ENCODE measurements around the gene CA12. TPM values are rescaled to one million over a fixed set of nuclear protein-coding genes. Genes with fewer than 3 reads are reported as not detected.

Gene CA12
- total and polyA plus RNA-seq, 9 of the 15 experiments (the other 6 are each of a cell fraction or from before 2014, with no cell fraction given), result 0.01 to 0.78 (median 0.15) TPM; not detected in 1

DNA sequence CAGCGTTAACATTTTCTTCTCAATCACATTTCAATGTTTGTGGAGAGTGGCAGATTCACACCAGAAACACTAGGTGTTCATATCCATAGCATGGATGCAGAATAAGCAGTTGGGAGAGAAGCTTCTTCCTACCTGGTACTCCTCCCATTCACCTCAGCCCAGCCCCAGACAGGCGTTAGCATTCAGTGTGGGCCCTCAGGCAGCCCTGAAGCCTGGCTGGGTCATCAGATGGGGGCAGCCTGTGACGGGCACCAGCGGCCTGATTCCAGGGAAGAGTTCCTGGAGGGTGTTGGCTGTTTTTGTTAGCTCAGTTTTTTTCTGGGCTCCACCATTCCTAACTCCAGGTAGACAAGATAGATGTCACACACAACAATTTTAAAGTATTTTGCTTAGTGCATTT is 73.2 kb downstream of the CA12 start:
- Histone ChIP-seq H3K27me3 (ENCODE audit: control insufficient read depth in 2 of 2, insufficient read depth in 2 of 2, low read length in 2 of 2) (no peaks in the 10 kb centered on the region), H3K9me3 (replicated peaks; ENCODE audit: control insufficient read depth, insufficient read depth, low read depth, low read length) (no peaks in the 10 kb centered on the region), H3K4me3 (no peak overlapping the region), H3K4me2 (ENCODE audit: insufficient read depth, low read length) (no peak overlapping the region), H3K4me1 (replicated peaks in 1 of 2; ENCODE audit: control insufficient read depth in 2 of 2, insufficient read depth in 2 of 2, low read length in 2 of 2) (no peaks in the 10 kb centered on the region; a peak in 1 of 5 replicates), H3K27ac (ENCODE audit: extremely low read depth, low read depth, low read length) (no peak overlapping the region), H3K79me2 (ENCODE audit: control insufficient read depth, insufficient read depth, low read length) (no peaks in the 10 kb centered on the region), H4K20me1 (replicated peaks; ENCODE audit: control insufficient read depth, insufficient read depth, low read length) (no peaks in the 10 kb centered on the region), H2AFZ (ENCODE audit: low read depth, low read length) (no peak overlapping the region), H3K9ac (ENCODE audit: insufficient read depth in 1 of 2, low read depth in 2 of 2, low read length in 2 of 2) (no peak overlapping the region), H3K36me3 (ENCODE audit: control insufficient read depth, insufficient read depth, low read length) (no peaks in the 10 kb centered on the region), H3K9me1 (ENCODE audit: control insufficient read depth, insufficient read depth, low read length) (no peaks in the 10 kb centered on the region)
- DNase-seq (ENCODE audit: extremely low read depth in 1 of 4, low spot score in 3 of 4) (no peak), ATAC-seq (no peak), FAIRE-seq (no peak)
- intact Hi-C loops (cut with micrococcal nuclease), result no loop called here
- CTCF ChIA-PET (ENCODE audit: low intra/inter-chr PET ratio), result no interaction called here
- TF ChIP-seq SUPT5H (IDR thresholded peaks at IDR 0.05), result no peak
- no TSS peak for BruUV-seq (replicated peaks)
- 37% methylated on average over 4 of the region's 4 CpGs for WGBS (ENCODE audit: insufficient coverage, low coverage, missing lambda C conversion rate)
- in situ Hi-C loops (cut with MboI), result no loop called here
- POLR2A ChIA-PET, result interaction anchor here (0.7 to 0.9 kb wide), 3 partner anchors 16 to 99 kb away, joined by 3 read pairs; no protein-coding TSS in a partner anchor

DNA sequence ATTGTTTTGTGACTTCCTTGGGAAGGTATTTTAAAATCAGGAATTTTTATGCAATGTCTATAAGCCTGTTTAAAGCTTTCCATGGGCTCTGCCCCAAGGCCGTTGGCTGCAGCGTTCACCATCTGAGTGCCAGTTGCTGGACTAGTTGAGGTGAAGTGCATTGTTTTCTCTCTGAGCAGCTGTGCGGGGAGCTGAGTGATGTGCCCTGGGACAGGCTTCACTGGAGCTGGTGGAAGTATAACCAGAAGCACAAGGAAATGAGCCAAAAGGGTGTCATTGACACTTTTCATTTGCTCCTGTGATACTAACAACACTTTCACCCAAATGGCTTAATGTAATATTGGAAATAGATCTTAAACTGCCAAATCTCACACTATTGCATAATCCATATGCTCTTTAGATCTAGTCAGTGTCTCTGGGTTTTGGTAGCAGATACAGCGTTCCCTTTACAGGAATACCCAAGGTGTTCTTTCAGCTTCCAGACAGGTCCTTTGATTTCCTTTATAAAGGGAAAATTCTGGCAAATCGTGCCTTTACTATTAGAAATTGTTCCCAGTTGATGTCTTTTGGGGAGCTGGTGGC is 75.1 kb downstream of the CA12 start:
- CTCF ChIA-PET (ENCODE audit: low intra/inter-chr PET ratio), result no interaction called here

More for the DNA sequence above, 75.1 kb downstream of the CA12 start:
- Histone ChIP-seq H3K4me1 (replicated peaks in 1 of 2; ENCODE audit: control insufficient read depth in 2 of 2, insufficient read depth in 2 of 2, low read length in 2 of 2) (no peaks in the 10 kb centered on the region; a peak in 1 of 5 replicates), H4K20me1 (replicated peaks; ENCODE audit: control insufficient read depth, insufficient read depth, low read length) (no peaks in the 10 kb centered on the region), H3K79me2 (ENCODE audit: control insufficient read depth, insufficient read depth, low read length) (no peaks in the 10 kb centered on the region), H3K9me1 (ENCODE audit: control insufficient read depth, insufficient read depth, low read length) (no peaks in the 10 kb centered on the region), H3K4me2 (ENCODE audit: insufficient read depth, low read length) (no peak overlapping the region), H3K36me3 (ENCODE audit: control insufficient read depth, insufficient read depth, low read length) (no peaks in the 10 kb centered on the region), H3K27me3 (ENCODE audit: control insufficient read depth in 2 of 2, insufficient read depth in 2 of 2, low read length in 2 of 2) (no peaks in the 10 kb centered on the region), H3K9ac (ENCODE audit: insufficient read depth in 1 of 2, low read depth in 2 of 2, low read length in 2 of 2) (no peak overlapping the region), H2AFZ (ENCODE audit: low read depth, low read length) (no peak overlapping the region), H3K9me3 (replicated peaks; ENCODE audit: control insufficient read depth, insufficient read depth, low read depth, low read length) (no peaks in the 10 kb centered on the region), H3K4me3 (no peak overlapping the region), H3K27ac (ENCODE audit: extremely low read depth, low read depth, low read length) (no peak overlapping the region)
- TF ChIP-seq CEBPB (tag; IDR thresholded peaks at IDR 0.05), result peak; percentile 63
- no peak for TF ChIP-seq ZBTB8A (IDR thresholded peaks at IDR 0.05; ENCODE audit: partially characterized antibody)
- TF ChIP-seq NFE2 (IDR thresholded peaks at IDR 0.05; ENCODE audit: low read depth), result no peak
- TF ChIP-seq ZNF212 (CRISPR knock-in tag; IDR thresholded peaks at IDR 0.05), result no peak
- TF ChIP-seq, protein P1, sequence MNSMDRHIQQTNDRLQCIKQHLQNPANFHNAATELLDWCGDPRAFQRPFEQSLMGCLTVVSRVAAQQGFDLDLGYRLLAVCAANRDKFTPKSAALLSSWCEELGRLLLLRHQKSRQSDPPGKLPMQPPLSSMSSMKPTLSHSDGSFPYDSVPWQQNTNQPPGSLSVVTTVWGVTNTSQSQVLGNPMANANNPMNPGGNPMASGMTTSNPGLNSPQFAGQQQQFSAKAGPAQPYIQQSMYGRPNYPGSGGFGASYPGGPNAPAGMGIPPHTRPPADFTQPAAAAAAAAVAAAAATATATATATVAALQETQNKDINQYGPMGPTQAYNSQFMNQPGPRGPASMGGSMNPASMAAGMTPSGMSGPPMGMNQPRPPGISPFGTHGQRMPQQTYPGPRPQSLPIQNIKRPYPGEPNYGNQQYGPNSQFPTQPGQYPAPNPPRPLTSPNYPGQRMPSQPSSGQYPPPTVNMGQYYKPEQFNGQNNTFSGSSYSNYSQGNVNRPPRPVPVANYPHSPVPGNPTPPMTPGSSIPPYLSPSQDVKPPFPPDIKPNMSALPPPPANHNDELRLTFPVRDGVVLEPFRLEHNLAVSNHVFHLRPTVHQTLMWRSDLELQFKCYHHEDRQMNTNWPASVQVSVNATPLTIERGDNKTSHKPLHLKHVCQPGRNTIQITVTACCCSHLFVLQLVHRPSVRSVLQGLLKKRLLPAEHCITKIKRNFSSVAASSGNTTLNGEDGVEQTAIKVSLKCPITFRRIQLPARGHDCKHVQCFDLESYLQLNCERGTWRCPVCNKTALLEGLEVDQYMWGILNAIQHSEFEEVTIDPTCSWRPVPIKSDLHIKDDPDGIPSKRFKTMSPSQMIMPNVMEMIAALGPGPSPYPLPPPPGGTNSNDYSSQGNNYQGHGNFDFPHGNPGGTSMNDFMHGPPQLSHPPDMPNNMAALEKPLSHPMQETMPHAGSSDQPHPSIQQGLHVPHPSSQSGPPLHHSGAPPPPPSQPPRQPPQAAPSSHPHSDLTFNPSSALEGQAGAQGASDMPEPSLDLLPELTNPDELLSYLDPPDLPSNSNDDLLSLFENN (IDR thresholded peaks at IDR 0.05; ENCODE audit: low read depth in 2 of 2, low read length in 2 of 2), result no peak
- TF ChIP-seq, protein P2, sequence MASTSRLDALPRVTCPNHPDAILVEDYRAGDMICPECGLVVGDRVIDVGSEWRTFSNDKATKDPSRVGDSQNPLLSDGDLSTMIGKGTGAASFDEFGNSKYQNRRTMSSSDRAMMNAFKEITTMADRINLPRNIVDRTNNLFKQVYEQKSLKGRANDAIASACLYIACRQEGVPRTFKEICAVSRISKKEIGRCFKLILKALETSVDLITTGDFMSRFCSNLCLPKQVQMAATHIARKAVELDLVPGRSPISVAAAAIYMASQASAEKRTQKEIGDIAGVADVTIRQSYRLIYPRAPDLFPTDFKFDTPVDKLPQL (IDR thresholded peaks at IDR 0.05; ENCODE audit: extremely low read depth, insufficient read length), result no peak
- TF ChIP-seq HMGN3 (IDR thresholded peaks at IDR 0.05; ENCODE audit: borderline replicate concordance, extremely low read depth, insufficient read length, low read depth, low read length), result no peak
- no peak for TF ChIP-seq CEBPG (CRISPR knock-in tag; IDR thresholded peaks at IDR 0.05)
- TF ChIP-seq CEBPG (tag; conservative IDR thresholded peaks at IDR 0.05 in 1 of 2, IDR thresholded peaks at IDR 0.05 in 1 of 2), result peak; percentile 36 to 73; a peak in 3 of 4 replicates
- TF ChIP-seq CREBBP (IDR thresholded peaks at IDR 0.05; ENCODE audit: low read depth, low read length), result no peak
- DNase-seq (ENCODE audit: extremely low read depth in 1 of 4, low spot score in 3 of 4), result no peak
- 74% methylated on average over 5 of the region's 5 CpGs for WGBS (ENCODE audit: insufficient coverage, low coverage, missing lambda C conversion rate)
- intact Hi-C loops (cut with micrococcal nuclease), result no loop called here
- in situ Hi-C loops (cut with MboI), result no loop called here
- no peak for FAIRE-seq
- no peak for ATAC-seq
- POLR2A ChIA-PET, result interaction anchor here (1.0 to 1.5 kb wide), 3 partner anchors 11 to 30 kb away, joined by 3 to 4 read pairs (median 3); partner anchors contain the start of gene APH1B
- no TSS peak for BruUV-seq (replicated peaks)
